A549 (cell line): ENCODE measurements around the gene CTNNA1. TPM values are rescaled to one million over a fixed set of nuclear protein-coding genes. Genes with fewer than 3 reads are reported as not detected.

Experiments used
- ATAC-seq, 2 experiments: fragments of 200-7000 bp in 1 of 2; fragments of >200 bp in 1 of 2; cut with Nextera tagmentation in 1 of 2; cut with Tn5 transposase in 1 of 2; 3 replicates each; pipeline versions ENCODE4 v1.8.0 to v1.9.1; 2018 to 2020; ENCODE audit warnings: mild to moderate bottlenecking in 1 of 2, moderate library complexity in 1 of 2
- CTCF ChIA-PET: fragments of 300-600 bp; sonication (Branson Sonifier 250); formaldehyde crosslinking; extraction: SDS; loops from one replicate; lab custom pipeline; 2021; ENCODE audit warnings: antibody characterized with exemption, inconsistent platforms; lab: Yijun Ruan, JAX
- POLR2A ChIA-PET: fragments of 350-600 bp; formaldehyde crosslinking; extraction: SDS; loops from one replicate; lab custom pipeline; 2021; ENCODE audit warnings: antibody characterized with exemption, inconsistent platforms; lab: Yijun Ruan, JAX
- DNase-seq, 2 experiments: peaks; one replicate each; pipeline versions ENCODE4 v3.0.0 to v3.0.0-alpha.2; 2011 to 2016; ENCODE audit warnings: low read depth in 1 of 2, low spot score in 1 of 2
- FAIRE-seq: peaks from 2 replicates; lab custom pipeline; 2011; peaks lifted over from hg19 to GRCh38; lab: Jason Lieb, UNC
- H3K27ac ChIP-seq, 2 experiments: fragments of >200 bp; sonication (Bioruptor Twin); formaldehyde crosslinking; 3 replicates each; pipeline ENCODE4 v1.5.1; 2016 to 2017
- H3K4me1 ChIP-seq: fragments of >200 bp; sonication (Bioruptor Twin); formaldehyde crosslinking; 3 replicates; pipeline ENCODE4 v1.6.1; 2016
- H3K4me2 ChIP-seq: fragments of >200 bp; sonication (Bioruptor Twin); formaldehyde crosslinking; 3 replicates; pipeline ENCODE4 v1.6.1; 2016
- H3K4me3 ChIP-seq: fragments of >200 bp; sonication (Bioruptor Twin); formaldehyde crosslinking; 3 replicates; pipeline ENCODE4 v1.5.1; 2016
- H3K9me3 ChIP-seq: fragments of >200 bp; sonication (Bioruptor Twin); formaldehyde crosslinking; 3 replicates; pipeline ENCODE4 v1.6.1; 2016
- BHLHE40 ChIP-seq: IDR thresholded peaks from 2 replicates; pipeline ENCODE4 v1.6.1; 2012; ENCODE audit warnings: low read depth, low read length, inconsistent platforms
- CBX2 ChIP-seq: fragments of 200-600 bp; sonication (generic); IDR thresholded peaks from 2 replicates; pipeline ENCODE4 v1.6.1; 2016; ENCODE audit warnings: low read depth, mild to moderate bottlenecking, borderline replicate concordance
- CEBPB ChIP-seq, 2 experiments: fragments of >200 bp in 1 of 2; sonication (Bioruptor Twin) in 1 of 2; formaldehyde crosslinking in 1 of 2; IDR thresholded peaks; 2 replicates each; pipeline ENCODE4 v1.6.1; 2012 to 2016
- ESRRA ChIP-seq: fragments of 150-350 bp; IDR thresholded peaks from 2 replicates; pipeline ENCODE4 v1.6.1; 2014; ENCODE audit warnings: mild to moderate bottlenecking, low read length, borderline replicate concordance
- FOSB ChIP-seq: fragments of 250-450 bp; sonication (Bioruptor Pico); IDR thresholded peaks from 2 replicates; pipeline ENCODE4 v1.5.0; 2020; ENCODE audit warnings: mild to moderate bottlenecking, moderate library complexity
- GATA3 ChIP-seq: IDR thresholded peaks from 2 replicates; pipeline ENCODE4 v1.6.1; 2012; ENCODE audit warnings: borderline replicate concordance
- HDAC2 ChIP-seq: fragments of 200-600 bp; sonication (generic); IDR thresholded peaks from 2 replicates; pipeline ENCODE4 v1.6.1; 2016
- HEYL ChIP-seq: fragments of 250-450 bp; sonication (Bioruptor Pico); IDR thresholded peaks from 2 replicates; pipeline ENCODE4 v1.8.0; 2021; ENCODE audit warnings: mild to moderate bottlenecking, moderate library complexity
- HOXB5 ChIP-seq: fragments of 250-450 bp; sonication (Bioruptor Pico); IDR thresholded peaks from 2 replicates; pipeline ENCODE4 v1.5.0; 2020; ENCODE audit warnings: mild to moderate bottlenecking, moderate library complexity
- JUN ChIP-seq, 2 experiments: fragments of >200 bp; sonication (Bioruptor Twin); formaldehyde crosslinking; IDR thresholded peaks; 2 replicates in 1 of 2; 3 replicates in 1 of 2; pipeline ENCODE4 v1.6.1; 2016 to 2017
- KDM5A ChIP-seq: fragments of 200-600 bp; sonication (generic); IDR thresholded peaks from 2 replicates; pipeline ENCODE4 v1.6.1; 2016; ENCODE audit warnings: antibody characterized with exemption, mild to moderate bottlenecking
- MYC ChIP-seq: IDR thresholded peaks from 2 replicates; pipeline ENCODE4 v1.6.1; 2012; ENCODE audit warnings: mild to moderate bottlenecking, inconsistent platforms, low read length, improper control_type of control experiment, borderline replicate concordance
- NFE2L2 ChIP-seq: fragments of 150-350 bp; conservative IDR thresholded peaks from 2 replicates; pipeline ENCODE4 v1.6.1; 2014; ENCODE audit warnings: low read length
- NPAS2 ChIP-seq: fragments of 250-450 bp; sonication (Bioruptor Pico); IDR thresholded peaks from 2 replicates; pipeline ENCODE4 v1.8.0; 2022; ENCODE audit warnings: mild to moderate bottlenecking, moderate library complexity, borderline replicate concordance
- NR3C1 ChIP-seq: fragments of >200 bp; sonication (Bioruptor Twin); formaldehyde crosslinking; IDR thresholded peaks from 3 replicates; pipeline ENCODE4 v1.6.1; 2017
- POLR2A ChIP-seq: IDR thresholded peaks from 2 replicates; pipeline ENCODE4 v1.6.1; 2012; ENCODE audit warnings: mild to moderate bottlenecking, low read length
- RAD21 ChIP-seq, 2 experiments: fragments of >200 bp in 1 of 2; sonication (Bioruptor Twin) in 1 of 2; formaldehyde crosslinking in 1 of 2; IDR thresholded peaks in 1 of 2; conservative IDR thresholded peaks in 1 of 2; 2 replicates in 1 of 2; 3 replicates in 1 of 2; pipeline ENCODE4 v1.6.1; 2012 to 2018; ENCODE audit warnings: inconsistent platforms in 1 of 2
- RFX5 ChIP-seq: fragments of 450-650 bp; IDR thresholded peaks from 2 replicates; pipeline ENCODE4 v1.7.1; 2014; ENCODE audit warnings: antibody characterized with exemption, mild to moderate bottlenecking, moderate library complexity
- ZC3H11A ChIP-seq: fragments of 450-650 bp; IDR thresholded peaks from 2 replicates; pipeline ENCODE4 v1.6.1; 2014; ENCODE audit warnings: antibody characterized with exemption, mild to moderate bottlenecking
- ZNF302 ChIP-seq: fragments of 250-450 bp; sonication (Bioruptor Pico); IDR thresholded peaks from 2 replicates; pipeline ENCODE4 v1.9.0; 2021; ENCODE audit warnings: inconsistent platforms, mild to moderate bottlenecking, moderate library complexity
- ZSCAN20 ChIP-seq: fragments of 250-450 bp; sonication (Bioruptor Pico); IDR thresholded peaks from 2 replicates; pipeline ENCODE4 v1.8.0; 2022; ENCODE audit warnings: mild to moderate bottlenecking, moderate library complexity
- WGBS: methylation state at CpG from one replicate; pipeline ENCODE4 v1.1.6; 2017; ENCODE audit errors: missing lambda C conversion rate; 5-methylcytosine and 5-hydroxymethylcytosine counted together
- polyA plus RNA-seq, 4 experiments: library from polyadenylated mRNA; depleted of rRNA in 3 of 4; stranded (reverse); fragments of >200 nt; fragmentation: RNase III in 1 of 4; extraction: RNeasy Plus Mini Kit Qiagen cat#74134 plus additional on column Dnase treatment in 1 of 4; gene quantifications; 2 replicates in 3 of 4; 3 replicates in 1 of 4; pipeline ENCODE4 v1.2.3, GENCODE V29; 2011 to 2017
- TF ChIP-seq, protein P1 (sequence below): fragments of 250-450 bp; sonication (Bioruptor Pico); IDR thresholded peaks from 2 replicates; pipeline ENCODE4 v1.5.0; 2021; ENCODE audit warnings: mild to moderate bottlenecking, moderate library complexity, borderline replicate concordance
- TF ChIP-seq, protein P2 (sequence below): fragments of 250-450 bp; sonication (Bioruptor Pico); IDR thresholded peaks from 2 replicates; pipeline ENCODE4 v1.5.0; 2020; ENCODE audit warnings: low read depth, mild to moderate bottlenecking, moderate library complexity
- TF ChIP-seq, protein P3 (sequence below): IDR thresholded peaks from 2 replicates; pipeline ENCODE4 v1.6.1; 2012; ENCODE audit warnings: low read depth, borderline replicate concordance

The CTNNA1 gene
- polyA plus RNA-seq, 2 of the 4 experiments (the other 2 are of a cell fraction) = 154 to 184 TPM

DNA sequence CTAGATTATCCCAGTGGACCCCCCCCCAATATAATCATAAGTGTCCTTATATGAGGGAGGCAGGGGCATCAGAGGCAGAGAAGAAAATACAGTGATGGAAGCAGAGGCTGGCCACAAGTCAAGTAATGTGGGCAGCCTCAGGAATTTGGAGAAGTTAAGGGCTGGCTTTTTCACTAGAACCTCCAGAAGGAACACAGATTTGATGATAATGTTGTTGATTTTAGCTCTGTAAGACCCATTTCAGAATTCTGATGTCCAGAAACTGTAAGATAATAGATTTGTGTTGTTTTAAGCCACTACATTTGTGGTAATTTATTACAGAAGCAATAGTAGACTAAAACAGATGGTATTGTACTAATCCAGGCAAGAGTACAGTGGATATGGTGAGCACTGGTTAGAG lies 158.2 kb downstream of the CTNNA1 start:
- Histone ChIP-seq H3K4me2 (no peak overlapping the region), H3K4me3 (no peak overlapping the region), H3K9me3 (no peaks in the 10 kb centered on the region), H3K27ac (no peak overlapping the region), H3K4me1 (no peaks in the 10 kb centered on the region)
- ATAC-seq (no peak), FAIRE-seq (no peak), DNase-seq (no peak)
- CTCF ChIA-PET = no interaction called here
- no peak for TF ChIP-seq KDM5A
- no peak for TF ChIP-seq ZSCAN20 (CRISPR knock-in tag)
- TF ChIP-seq ESRRA = no peak
- no peak for TF ChIP-seq ZC3H11A
- TF ChIP-seq, protein P1, sequence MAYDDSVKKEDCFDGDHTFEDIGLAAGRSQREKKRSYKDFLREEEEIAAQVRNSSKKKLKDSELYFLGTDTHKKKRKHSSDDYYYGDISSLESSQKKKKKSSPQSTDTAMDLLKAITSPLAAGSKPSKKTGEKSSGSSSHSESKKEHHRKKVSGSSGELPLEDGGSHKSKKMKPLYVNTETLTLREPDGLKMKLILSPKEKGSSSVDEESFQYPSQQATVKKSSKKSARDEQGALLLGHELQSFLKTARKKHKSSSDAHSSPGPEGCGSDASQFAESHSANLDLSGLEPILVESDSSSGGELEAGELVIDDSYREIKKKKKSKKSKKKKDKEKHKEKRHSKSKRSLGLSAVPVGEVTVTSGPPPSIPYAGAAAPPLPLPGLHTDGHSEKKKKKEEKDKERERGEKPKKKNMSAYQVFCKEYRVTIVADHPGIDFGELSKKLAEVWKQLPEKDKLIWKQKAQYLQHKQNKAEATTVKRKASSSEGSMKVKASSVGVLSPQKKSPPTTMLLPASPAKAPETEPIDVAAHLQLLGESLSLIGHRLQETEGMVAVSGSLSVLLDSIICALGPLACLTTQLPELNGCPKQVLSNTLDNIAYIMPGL = no peak
- TF ChIP-seq MYC = no peak
- no peak for TF ChIP-seq CEBPB (IDR thresholded peaks at IDR 0.05)
- TF ChIP-seq RAD21 (conservative IDR thresholded peaks at IDR 0.05 in 1 of 2, IDR thresholded peaks at IDR 0.05 in 1 of 2) = no peak
- no peak for TF ChIP-seq NFE2L2
- no peak for TF ChIP-seq FOSB (CRISPR knock-in tag)
- TF ChIP-seq BHLHE40 = no peak
- TF ChIP-seq, protein P2, sequence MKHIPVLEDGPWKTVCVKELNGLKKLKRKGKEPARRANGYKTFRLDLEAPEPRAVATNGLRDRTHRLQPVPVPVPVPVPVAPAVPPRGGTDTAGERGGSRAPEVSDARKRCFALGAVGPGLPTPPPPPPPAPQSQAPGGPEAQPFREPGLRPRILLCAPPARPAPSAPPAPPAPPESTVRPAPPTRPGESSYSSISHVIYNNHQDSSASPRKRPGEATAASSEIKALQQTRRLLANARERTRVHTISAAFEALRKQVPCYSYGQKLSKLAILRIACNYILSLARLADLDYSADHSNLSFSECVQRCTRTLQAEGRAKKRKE = no peak
- TF ChIP-seq, protein P3, sequence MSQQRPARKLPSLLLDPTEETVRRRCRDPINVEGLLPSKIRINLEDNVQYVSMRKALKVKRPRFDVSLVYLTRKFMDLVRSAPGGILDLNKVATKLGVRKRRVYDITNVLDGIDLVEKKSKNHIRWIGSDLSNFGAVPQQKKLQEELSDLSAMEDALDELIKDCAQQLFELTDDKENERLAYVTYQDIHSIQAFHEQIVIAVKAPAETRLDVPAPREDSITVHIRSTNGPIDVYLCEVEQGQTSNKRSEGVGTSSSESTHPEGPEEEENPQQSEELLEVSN = no peak
- TF ChIP-seq POLR2A = no peak
- TF ChIP-seq NPAS2 (CRISPR knock-in tag) = no peak
- TF ChIP-seq RFX5 = no peak
- no peak for TF ChIP-seq HOXB5 (CRISPR knock-in tag)
- no peak for TF ChIP-seq ZNF302 (CRISPR knock-in tag)
- no peak for TF ChIP-seq GATA3
- POLR2A ChIA-PET = no interaction called here

DNA sequence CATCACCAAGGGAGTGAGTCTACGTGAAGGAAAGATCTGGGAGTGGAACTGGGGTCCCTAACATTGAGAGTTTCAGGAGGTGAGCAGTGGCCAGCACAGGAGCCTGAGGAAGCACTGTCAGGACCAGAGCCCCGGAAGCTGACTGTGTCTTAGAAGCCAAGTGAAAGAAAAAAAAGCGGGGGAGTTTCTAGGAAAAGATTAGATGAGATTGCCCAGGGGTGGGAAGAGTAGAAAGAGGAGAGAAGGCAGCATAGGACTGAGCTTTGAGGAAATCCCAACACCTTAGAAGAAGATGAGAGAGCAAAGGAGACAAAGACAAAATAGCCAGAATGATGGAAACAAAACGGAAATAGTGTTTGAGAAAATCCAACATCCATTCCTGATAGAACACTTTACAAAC lies 158.9 kb downstream of the CTNNA1 start:
- ATAC-seq (no peak; a peak in 1 of 6 replicates), DNase-seq (no peak), FAIRE-seq (no peak)
- no peak overlapping the region for H3K27ac ChIP-seq
- H3K4me3 ChIP-seq = no peak overlapping the region
- WGBS = 88% methylated on average over 4 of the region's 4 CpGs
- no peaks in the 10 kb centered on the region for H3K9me3 ChIP-seq
- H3K4me2 ChIP-seq = no peak overlapping the region
- TF ChIP-seq HEYL (CRISPR knock-in tag) (no peak), HDAC2 (no peak), JUN (IDR thresholded peaks at IDR 0.05) (no peak), CBX2 (no peak), RAD21 (conservative IDR thresholded peaks at IDR 0.05 in 1 of 2, IDR thresholded peaks at IDR 0.05 in 1 of 2) (no peak), NR3C1 (no peak)
- TF ChIP-seq, protein P3 = no peak
- ChIA-PET POLR2A (no interaction called here), CTCF (no interaction called here)
- no peaks in the 10 kb centered on the region for H3K4me1 ChIP-seq
